ENCODE results near the gene FBXL16. TPM values are rescaled to one million over a fixed set of nuclear protein-coding genes. Genes with fewer than 3 reads are reported as not detected.
"Not testable (repeated sequence)": the region's sequence is repeated elsewhere in the genome, so short reads cannot be mapped to it uniquely, and the experiment has no call there.

FBXL16 gene
- total RNA-seq, 4 donors from 2014 or later = 13.7 to 23.1 (median 17.9) TPM

GRCh38 chr16:693766-694165 lies 11.8 kb downstream of the FBXL16 start:
- Histone ChIP-seq H3K36me3 (no peaks in the 10 kb centered on the region), H3K27ac (no peak overlapping the region), H3K27me3 (peaks cover 68% of the 10 kb centered on the region), H3K9me3 (no peaks in the 10 kb centered on the region), H3K4me3 (peak overlapping the region; percentile 50), H3K4me1 (peaks cover 64% of the 10 kb centered on the region)
- 13% methylated on average over 6 of the region's 37 CpGs for WGBS
- no peak for DNase-seq (ENCODE audit: low spot score in 2 of 2)
- TF ChIP-seq POLR2AphosphoS5 (IDR thresholded peaks at IDR 0.05) (no peak), POLR2A (IDR thresholded peaks at IDR 0.05) (no peak), EP300 (IDR thresholded peaks at IDR 0.05) (no peak), CTCF (IDR thresholded peaks at IDR 0.05) (no peak)

GRCh38 chr16:693364-693763 lies 12.2 kb downstream of the FBXL16 start:
- no peaks in the 10 kb centered on the region for H3K36me3 ChIP-seq
- H3K4me1 ChIP-seq = peaks cover 68% of the 10 kb centered on the region
- 13% methylated on average over 9 of the region's 22 CpGs for WGBS
- H3K27ac ChIP-seq = peak overlapping the region; percentile 32
- H3K4me3 ChIP-seq = no peak overlapping the region
- DNase-seq (ENCODE audit: low spot score in 2 of 2) = no peak
- H3K27me3 ChIP-seq = peaks cover 66% of the 10 kb centered on the region
- TF ChIP-seq POLR2A (IDR thresholded peaks at IDR 0.05) (no peak), POLR2AphosphoS5 (IDR thresholded peaks at IDR 0.05) (no peak), CTCF (IDR thresholded peaks at IDR 0.05) (no peak), EP300 (IDR thresholded peaks at IDR 0.05) (no peak)
- H3K9me3 ChIP-seq = no peaks in the 10 kb centered on the region

- 51% methylated on average over 10 of the region's 10 CpGs for WGBS
- Histone ChIP-seq H3K4me3 (no peak overlapping the region), H3K27me3 (peaks cover 57% of the 10 kb centered on the region), H3K9me3 (no peaks in the 10 kb centered on the region), H3K4me1 (peaks cover 69% of the 10 kb centered on the region), H3K27ac (no peak overlapping the region), H3K36me3 (peaks cover 6% of the 10 kb centered on the region)
- DNase-seq (ENCODE audit: low spot score in 2 of 2) = no peak
- TF ChIP-seq CTCF (IDR thresholded peaks at IDR 0.05) (no peak), POLR2AphosphoS5 (IDR thresholded peaks at IDR 0.05) (no peak), POLR2A (IDR thresholded peaks at IDR 0.05) (no peak), EP300 (IDR thresholded peaks at IDR 0.05) (no peak)
Observed at GRCh38 chr16:692356-693108, 13.1 kb downstream of the FBXL16 start.

GRCh38 chr16:691242-691641 lies 14.4 kb downstream of the FBXL16 start:
- not testable (repeated sequence) for H3K27ac ChIP-seq; DNase-seq (ENCODE audit: low spot score in 2 of 2); H3K9me3 ChIP-seq; H3K4me3 ChIP-seq
- WGBS = 67% methylated on average over 16 of the region's 16 CpGs
- Histone ChIP-seq H3K36me3 (peaks cover 16% of the 10 kb centered on the region), H3K27me3 (peaks cover 44% of the 10 kb centered on the region), H3K4me1 (peaks cover 68% of the 10 kb centered on the region)

GRCh38 chr16:689175-689897 lies 16.3 kb downstream of the FBXL16 start:
- DNase-seq (ENCODE audit: low spot score in 2 of 2) = no peak
- Histone ChIP-seq H3K4me3 (peak overlapping the region; percentile 98), H3K27me3 (peaks cover 25% of the 10 kb centered on the region), H3K9me3 (no peaks in the 10 kb centered on the region), H3K4me1 (peaks cover 68% of the 10 kb centered on the region), H3K27ac (peak overlapping the region; percentile 92), H3K36me3 (peaks cover 16% of the 10 kb centered on the region)
- WGBS = 87% methylated on average over 3 of the region's 26 CpGs
- no peak for TF ChIP-seq EP300 (IDR thresholded peaks at IDR 0.05)
- no peak for TF ChIP-seq POLR2AphosphoS5 (IDR thresholded peaks at IDR 0.05)
- no peak for TF ChIP-seq POLR2A (IDR thresholded peaks at IDR 0.05)
- no peak for TF ChIP-seq CTCF (IDR thresholded peaks at IDR 0.05)

Measured in suprapubic skin (tissue), 4 donors.